Neuronal stem cell (in vitro differentiated cells): ENCODE measurements around the gene MEIS2. TPM values are rescaled to one million over a fixed set of nuclear protein-coding genes. Genes with fewer than 3 reads are reported as not detected.

Source experiments
- DNase-seq: peaks from one replicate; pipeline ENCODE4 v3.0.0-alpha.2; 2013; ENCODE audit warnings: low spot score
- H2AFZ ChIP-seq: one replicate; pipeline ENCODE4 v1.6.1; 2013; ENCODE audit warnings: mild to moderate bottlenecking, low read length, inconsistent platforms
- H2AK5ac ChIP-seq: 2 replicates; pipeline ENCODE4 v1.6.1; 2013; ENCODE audit warnings: low read depth, mild to moderate bottlenecking, inconsistent platforms, low read length, moderate library complexity, mixed read lengths
- H2BK120ac ChIP-seq: 2 replicates; pipeline ENCODE4 v1.6.1; 2013; ENCODE audit warnings: low read depth, mild to moderate bottlenecking, inconsistent platforms, low read length, moderate library complexity, mixed read lengths
- H2BK12ac ChIP-seq: one replicate; pipeline ENCODE4 v1.6.1; 2013; ENCODE audit warnings: low read length, inconsistent platforms
- H2BK15ac ChIP-seq: 2 replicates; pipeline ENCODE4 v1.6.1; 2013; ENCODE audit warnings: mild to moderate bottlenecking, low read length, inconsistent platforms, mixed read lengths
- H2BK5ac ChIP-seq: one replicate; pipeline ENCODE4 v1.6.1; 2013; ENCODE audit warnings: inconsistent platforms, mild to moderate bottlenecking, low read length, moderate library complexity
- H3K14ac ChIP-seq: one replicate; pipeline ENCODE4 v1.6.1; 2013; ENCODE audit warnings: low read length, inconsistent platforms
- H3K18ac ChIP-seq: 2 replicates; pipeline ENCODE4 v1.6.1; 2013; ENCODE audit warnings: low read length, inconsistent platforms
- H3K23ac ChIP-seq: 2 replicates; pipeline ENCODE4 v1.6.1; 2013; ENCODE audit warnings: low read depth, mild to moderate bottlenecking, mixed read lengths, low read length, inconsistent platforms; ENCODE audit not compliant: poor library complexity
- H3K27ac ChIP-seq: replicated peaks from 3 replicates; pipeline ENCODE4 v1.5.1; 2013; ENCODE audit warnings: low read length, inconsistent platforms
- H3K27me3 ChIP-seq, 3 experiments: 2 replicates each; pipeline ENCODE4 v1.6.1; 2013; ENCODE audit warnings: low read length in 3 of 3, mild to moderate bottlenecking in 2 of 3, inconsistent platforms in 1 of 3, low read depth in 1 of 3, mixed read lengths in 1 of 3, moderate library complexity in 1 of 3; ENCODE audit not compliant: control insufficient read depth in 3 of 3, insufficient read depth in 3 of 3
- H3K36me3 ChIP-seq, 2 donors: replicated peaks in 1 of 2; 2 replicates each; pipeline ENCODE4 v1.6.1; 2013; ENCODE audit warnings: low read length in 2 of 2; ENCODE audit not compliant: control insufficient read depth in 2 of 2, insufficient read depth in 2 of 2
- H3K4ac ChIP-seq: 2 replicates; pipeline ENCODE4 v1.6.1; 2013; ENCODE audit warnings: inconsistent platforms, mild to moderate bottlenecking, low read length, moderate library complexity
- H3K4me1 ChIP-seq, 2 donors: 1 replicate in 1 of 2; 2 replicates in 1 of 2; pipeline ENCODE4 v1.6.1; 2013; ENCODE audit warnings: low read length in 2 of 2, low read depth in 1 of 2; ENCODE audit not compliant: control insufficient read depth in 2 of 2, insufficient read depth in 1 of 2
- H3K4me2 ChIP-seq: one replicate; pipeline ENCODE4 v1.6.1; 2013; ENCODE audit warnings: mild to moderate bottlenecking, low read length, inconsistent platforms; ENCODE audit not compliant: insufficient read depth, poor library complexity, severe bottlenecking
- H3K4me3 ChIP-seq, 2 donors: 2 replicates each; pipeline ENCODE4 v1.5.1; 2013; ENCODE audit warnings: low read length in 2 of 2, mild to moderate bottlenecking in 2 of 2, inconsistent platforms in 1 of 2, moderate library complexity in 1 of 2
- H3K79me1 ChIP-seq: one replicate; pipeline ENCODE4 v1.6.1; 2013; ENCODE audit warnings: low read depth, mild to moderate bottlenecking, inconsistent platforms, low read length, moderate library complexity
- H3K9ac ChIP-seq: one replicate; pipeline ENCODE4 v1.6.1; 2013; ENCODE audit warnings: mild to moderate bottlenecking, low read depth, low read length, inconsistent platforms; ENCODE audit not compliant: poor library complexity
- H3K9me3 ChIP-seq, 2 donors: replicated peaks in 1 of 2; 2 replicates each; pipeline versions ENCODE3 to v1.6.1; 2013; ENCODE audit warnings: low read length in 2 of 2, mild to moderate bottlenecking in 2 of 2, inconsistent platforms in 1 of 2, low read depth in 1 of 2, mixed read lengths in 1 of 2, moderate library complexity in 1 of 2; ENCODE audit not compliant: control insufficient read depth in 2 of 2, insufficient read depth in 1 of 2
- H4K8ac ChIP-seq: one replicate; pipeline ENCODE4 v1.6.1; 2013; ENCODE audit warnings: low read depth, mild to moderate bottlenecking, inconsistent platforms, low read length, moderate library complexity
- H4K91ac ChIP-seq: one replicate; pipeline ENCODE4 v1.6.1; 2013; ENCODE audit warnings: low read length, low read depth, mild to moderate bottlenecking, inconsistent platforms; ENCODE audit not compliant: poor library complexity
- WGBS, 2 donors: extraction: QIAGEN DNeasy Blood & Tissue Kit; methylation state at CpG; one replicate each; pipeline ENCODE4 v1.1.7; 2013; ENCODE audit warnings: missing lambda C conversion rate in 2 of 2, mixed read lengths in 1 of 2; ENCODE audit not compliant: insufficient read length in 2 of 2, insufficient replicate concordance in 1 of 2; ENCODE audit errors: extremely low coverage in 2 of 2; 5-methylcytosine and 5-hydroxymethylcytosine counted together
- small RNA-seq: library from polyadenylated mRNA; stranded (forward); fragments of <200 nt; extraction: miRNeasy Mini kit (QIAGEN cat#:217004); gene quantifications from one replicate; pipeline ENCODE3, GENCODE V24; 2013; ENCODE audit not compliant: insufficient read depth

MEIS2 gene

DNA sequence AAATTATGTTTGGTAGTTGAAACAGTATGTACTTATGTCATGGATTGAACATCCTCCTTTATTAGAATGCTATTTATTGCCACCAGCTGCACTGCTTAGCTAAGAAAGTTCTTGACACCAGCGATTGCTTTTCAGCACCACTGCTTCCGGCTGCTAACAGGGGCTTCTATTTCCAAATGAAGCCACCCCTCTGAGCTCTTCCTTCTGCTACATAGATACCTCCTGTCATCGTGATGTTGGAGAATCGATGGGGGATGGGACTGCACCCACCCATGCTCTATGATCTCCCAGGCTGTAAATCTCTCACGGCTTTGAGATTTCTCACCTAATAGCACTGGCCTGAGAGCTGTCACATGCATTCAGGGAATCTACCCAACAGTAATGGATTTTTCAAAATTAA, 259.2 kb downstream of the MEIS2 start:
- H2BK120ac ChIP-seq, result no peak overlapping the region
- no peak overlapping the region for H3K27ac ChIP-seq
- no CpG with 5 or more reads among the region's 5 CpGs for WGBS, 2 donors
- no peak overlapping the region for H4K8ac ChIP-seq
- DNase-seq, result no peak
- no peak overlapping the region for H3K14ac ChIP-seq
- no peaks in the 10 kb centered on the region for H3K4me1 ChIP-seq
- H3K27me3 ChIP-seq, result no peaks in the 10 kb centered on the region
- H3K18ac ChIP-seq, result no peak overlapping the region
- H3K79me1 ChIP-seq, result no peaks in the 10 kb centered on the region
- H2BK15ac ChIP-seq, result no peak overlapping the region
- H3K9ac ChIP-seq, result no peak overlapping the region
- no peaks in the 10 kb centered on the region for H3K36me3 ChIP-seq
- no peak overlapping the region for H2AFZ ChIP-seq
- no peak overlapping the region for H2BK12ac ChIP-seq
- H3K23ac ChIP-seq, result no peak overlapping the region
- no peak overlapping the region for H3K4me2 ChIP-seq
- no peak overlapping the region for H3K4ac ChIP-seq
- no peak overlapping the region for H2BK5ac ChIP-seq
- no peak overlapping the region for H4K91ac ChIP-seq
- no peak overlapping the region for H3K4me3 ChIP-seq
- H3K9me3 ChIP-seq, result no peaks in the 10 kb centered on the region
- H2AK5ac ChIP-seq, result no peak overlapping the region

Small RNA genes within 50 kb of the gene (small RNA-seq; reads per million reads assigned to genes)
- gene MIR8063 (not detected), gene RF00012 (not detected), gene RF00019 (not detected)
